WTC11 (cell line): ENCODE data around the gene STIMATE. TPM values are rescaled to one million over a fixed set of nuclear protein-coding genes. Genes with fewer than 3 reads are reported as not detected.

Source experiments
- ATAC-seq: fragments of 200-7000 bp; cut with Tn5 transposase; 2 replicates; pipeline ENCODE4 v1.10.0; 2021; ENCODE audit warnings: mild to moderate bottlenecking, moderate library complexity
- CTCF ChIA-PET: fragments of 300-600 bp; sonication (Branson Sonifier 250); formaldehyde crosslinking; loops from one replicate; lab custom pipeline; 2021; ENCODE audit warnings: antibody characterized with exemption; lab: Charles Lee
- POLR2A ChIA-PET: fragments of 350-600 bp; sonication (Branson Sonifier 250); formaldehyde crosslinking; loops from one replicate; lab custom pipeline; 2021; ENCODE audit warnings: antibody characterized with exemption; lab: Charles Lee
- DNase-seq: peaks from one replicate; pipeline ENCODE4 v3.0.0; 2021; ENCODE audit warnings: low spot score
- H3K27ac Mint-ChIP-seq: 2 replicates; pipeline ENCODE4 v1.8.0; 2021; ENCODE audit warnings: mixed read lengths
- H3K27me3 Mint-ChIP-seq: 2 replicates; pipeline ENCODE4 v1.8.0; 2021; ENCODE audit warnings: low read depth, mild to moderate bottlenecking, moderate library complexity, mixed read lengths
- H3K36me3 Mint-ChIP-seq: 2 replicates; pipeline ENCODE4 v1.8.0; 2021; ENCODE audit warnings: mixed read lengths
- H3K4me1 Mint-ChIP-seq: 2 replicates; pipeline ENCODE4 v1.8.0; 2022; ENCODE audit warnings: mixed read lengths
- H3K4me3 Mint-ChIP-seq: 2 replicates; pipeline ENCODE4 v1.8.0; 2021; ENCODE audit warnings: mild to moderate bottlenecking, moderate library complexity, mixed read lengths
- H3K9me3 Mint-ChIP-seq: 2 replicates; pipeline ENCODE4 v1.8.0; 2021; ENCODE audit warnings: mixed read lengths
- ATF6 ChIP-seq: sonication (generic); formaldehyde crosslinking; IDR thresholded peaks from 2 replicates; pipeline ENCODE4 v1.8.1; 2023; ENCODE audit warnings: mild to moderate bottlenecking, missing genetic modification reagents
- ETV6 ChIP-seq: sonication (generic); formaldehyde crosslinking; IDR thresholded peaks from 2 replicates; pipeline ENCODE4 v1.8.1; 2022; ENCODE audit warnings: mild to moderate bottlenecking, missing genetic modification reagents
- FOXK1 ChIP-seq: sonication (generic); formaldehyde crosslinking; IDR thresholded peaks from 2 replicates; pipeline ENCODE4 v1.8.0; 2022; ENCODE audit warnings: mild to moderate bottlenecking, moderate library complexity, missing genetic modification reagents
- GABPB1 ChIP-seq: sonication (generic); formaldehyde crosslinking; IDR thresholded peaks from 2 replicates; pipeline ENCODE4 v1.8.1; 2023; ENCODE audit warnings: mild to moderate bottlenecking, missing genetic modification reagents
- GRHL2 ChIP-seq: fragments of 250-450 bp; sonication (Bioruptor Pico); IDR thresholded peaks from 2 replicates; pipeline ENCODE4 v1.8.0; 2022; ENCODE audit warnings: mild to moderate bottlenecking, moderate library complexity; ENCODE audit not compliant: insufficient replicate concordance, severe bottlenecking
- IRF2 ChIP-seq: sonication (generic); formaldehyde crosslinking; IDR thresholded peaks from 2 replicates; pipeline ENCODE4 v1.8.0; 2022; ENCODE audit warnings: low read depth, missing genetic modification reagents, borderline replicate concordance
- NFE2L1 ChIP-seq: sonication (generic); formaldehyde crosslinking; IDR thresholded peaks from 2 replicates; pipeline ENCODE4 v1.8.1; 2023; ENCODE audit warnings: missing genetic modification reagents
- PRRX2 ChIP-seq: fragments of 250-450 bp; sonication (Bioruptor Pico); IDR thresholded peaks from 2 replicates; pipeline ENCODE4 v1.8.0; 2021; ENCODE audit warnings: mild to moderate bottlenecking
- SMAD4 ChIP-seq: sonication (generic); formaldehyde crosslinking; IDR thresholded peaks from 2 replicates; pipeline ENCODE4 v1.8.0; 2022; ENCODE audit warnings: mild to moderate bottlenecking, missing genetic modification reagents
- TCF7 ChIP-seq: sonication (generic); formaldehyde crosslinking; IDR thresholded peaks from 2 replicates; pipeline ENCODE4 v1.8.0; 2022; ENCODE audit warnings: mild to moderate bottlenecking, low read depth, missing genetic modification reagents, moderate library complexity
- TEAD1 ChIP-seq: sonication (generic); formaldehyde crosslinking; IDR thresholded peaks from 2 replicates; pipeline ENCODE4 v1.8.0; 2022; ENCODE audit warnings: mild to moderate bottlenecking, missing genetic modification reagents
- TEAD4 ChIP-seq: sonication (generic); formaldehyde crosslinking; IDR thresholded peaks from 2 replicates; pipeline ENCODE4 v1.8.0; 2022; ENCODE audit warnings: mild to moderate bottlenecking, missing genetic modification reagents
- USF1 ChIP-seq: sonication (generic); formaldehyde crosslinking; IDR thresholded peaks from 2 replicates; pipeline ENCODE4 v1.8.0; 2022; ENCODE audit warnings: mild to moderate bottlenecking, missing genetic modification reagents
- ZNF263 ChIP-seq: sonication (generic); formaldehyde crosslinking; IDR thresholded peaks from 2 replicates; pipeline ENCODE4 v1.8.1; 2022; ENCODE audit warnings: low read depth, mild to moderate bottlenecking, moderate library complexity, missing genetic modification reagents
- ZNF532 ChIP-seq: fragments of 250-450 bp; sonication (Bioruptor Pico); IDR thresholded peaks from 2 replicates; pipeline ENCODE4 v1.9.0; 2021; ENCODE audit warnings: mild to moderate bottlenecking, borderline replicate concordance
- total RNA-seq: library from RNA; stranded (reverse); gene quantifications from 3 replicates; pipeline ENCODE4 v1.2.3, GENCODE V29; 2021

The STIMATE gene
- total RNA-seq, 1 experiment from 2014 or later = 35.5 TPM

- Mint-ChIP-seq H3K27me3 (no peaks in the 10 kb centered on the region; the same call in 1 of the 2 replicates), H3K9me3 (no peaks in the 10 kb centered on the region), H3K27ac (no peak overlapping the region), H3K36me3 (no peaks in the 10 kb centered on the region), H3K4me3 (no peak overlapping the region), H3K4me1 (no peaks in the 10 kb centered on the region)
- no peak for DNase-seq
- ATAC-seq = no peak
- CTCF ChIA-PET = no interaction called here
- POLR2A ChIA-PET = no interaction called here
- no peak for TF ChIP-seq GRHL2
Observed at GRCh38 chr3:52796411-52796810, 100.9 kb downstream of the STIMATE start.

- ChIA-PET CTCF (interaction anchor here (1.4 to 5.5 kb wide), 2 partner anchors 26 to 48 kb away, joined by 3 to 96 read pairs; no protein-coding TSS in a partner anchor), POLR2A (no interaction called here)
- H3K36me3 Mint-ChIP-seq = no peaks in the 10 kb centered on the region
- no peaks in the 10 kb centered on the region for H3K9me3 Mint-ChIP-seq
- DNase-seq (no peak), ATAC-seq (no peak)
- TF ChIP-seq GABPB1 (CRISPR knock-in tag) (peak; percentile 19; the same call in 1 of the 2 replicates), USF1 (CRISPR knock-in tag) (no peak)
- H3K27me3 Mint-ChIP-seq = no peaks in the 10 kb centered on the region; the same call in 1 of the 2 replicates
- no peaks in the 10 kb centered on the region for H3K4me1 Mint-ChIP-seq
- H3K27ac Mint-ChIP-seq = no peak overlapping the region
- no peak overlapping the region for H3K4me3 Mint-ChIP-seq
Observed at GRCh38 chr3:52795298-52795900, 101.9 kb downstream of the STIMATE start.

- ChIA-PET CTCF (interaction anchor here (1.4 to 5.5 kb wide), 3 partner anchors 25 to 49 kb away, joined by 3 to 96 read pairs (median 46); partner anchors contain the start of gene NEK4), POLR2A (no interaction called here)
- H3K27ac Mint-ChIP-seq = no peak within 1 kb of the TSS
- H3K4me3 Mint-ChIP-seq = no peak within 1 kb of the TSS
- no peaks in the 10 kb centered on the region for H3K9me3 Mint-ChIP-seq
- H3K27me3 Mint-ChIP-seq = no peaks in the 10 kb centered on the region; the same call in 1 of the 2 replicates
- no peaks in the 10 kb centered on the region for H3K4me1 Mint-ChIP-seq
- no peaks in the 10 kb centered on the region for H3K36me3 Mint-ChIP-seq
- no peak for ATAC-seq
- TF ChIP-seq ZNF263 = no peak
- no peak for TF ChIP-seq TCF7 (CRISPR knock-in tag)
- TF ChIP-seq FOXK1 (CRISPR knock-in tag) = no peak
- TF ChIP-seq, all 79 proteins: peak for 0
- no peak for DNase-seq
Observed at GRCh38 chr3:52794612-52795099, 102.7 kb downstream of the STIMATE start, which contains the start of gene ITIH3. Gene ITIH3, plus strand, starts transcription at chr3:52794796. Its CDS starts 8 bp downstream, at chr3:52794804.

- POLR2A ChIA-PET = interaction anchor here (0.9 kb wide), 1 partner anchor 9 kb away, joined by 3 read pairs; no protein-coding TSS in a partner anchor
- H3K4me3 Mint-ChIP-seq = no peak overlapping the region
- ATAC-seq (no peak), DNase-seq (no peak)
- no peaks in the 10 kb centered on the region for H3K9me3 Mint-ChIP-seq
- H3K4me1 Mint-ChIP-seq = no peaks in the 10 kb centered on the region
- no peaks in the 10 kb centered on the region for H3K27me3 Mint-ChIP-seq
- no peaks in the 10 kb centered on the region for H3K36me3 Mint-ChIP-seq
- CTCF ChIA-PET = interaction anchor here (1.4 to 5.5 kb wide), 5 partner anchors 19 to 49 kb away, joined by 3 to 96 read pairs (median 25); partner anchors contain the start of gene NEK4
- TF ChIP-seq ATF6 (CRISPR knock-in tag) (no peak), TEAD1 (no peak)
- H3K27ac Mint-ChIP-seq = no peak overlapping the region
Observed at GRCh38 chr3:52793702-52794611, 103.4 kb downstream of the STIMATE start.

- Mint-ChIP-seq H3K27me3 (no peaks in the 10 kb centered on the region), H3K4me1 (no peaks in the 10 kb centered on the region), H3K4me3 (no peak overlapping the region), H3K27ac (no peak overlapping the region), H3K36me3 (no peaks in the 10 kb centered on the region), H3K9me3 (no peaks in the 10 kb centered on the region)
- ChIA-PET POLR2A (interaction anchor here (0.9 kb wide), 1 partner anchor 8 kb away, joined by 3 read pairs; no protein-coding TSS in a partner anchor), CTCF (interaction anchor here (0.6 to 5.5 kb wide), 43 partner anchors 8 to 494 kb away, joined by 3 to 96 read pairs (median 5); partner anchors contain the start of genes ITIH1, ITIH4, NEK4 and UQCC5)
- DNase-seq = no peak
- no peak for ATAC-seq
- TF ChIP-seq PRRX2 (CRISPR knock-in tag) (no peak), ETV6 (CRISPR knock-in tag) (no peak), SMAD4 (no peak), IRF2 (no peak), ZNF532 (CRISPR knock-in tag) (no peak), NFE2L1 (CRISPR knock-in tag) (no peak), TEAD4 (CRISPR knock-in tag) (no peak)
Observed at GRCh38 chr3:52792961-52793695, 104.2 kb downstream of the STIMATE start.
